BJ (cell line): Measurements from ENCODE around the gene ATXN1. TPM values are rescaled to one million over a fixed set of nuclear protein-coding genes. Genes with fewer than 3 reads are reported as not detected.

Experiments used
- CTCF ChIA-PET: fragments of 350-600 bp; formaldehyde crosslinking; extraction: SDS; loops from one replicate; lab custom pipeline; 2021; ENCODE audit warnings: antibody characterized with exemption, inconsistent platforms; lab: Yijun Ruan, JAX
- POLR2A ChIA-PET: fragments of 300-600 bp; sonication (Branson Sonifier 250); formaldehyde crosslinking; extraction: SDS; loops from one replicate; lab custom pipeline; 2021; ENCODE audit warnings: antibody characterized with exemption; lab: Charles Lee
- DNase-seq: peaks from one replicate; pipeline ENCODE4 v3.0.0-alpha.2; 2011; ENCODE audit warnings: low read depth
- H3K27me3 ChIP-seq: 2 replicates; pipeline ENCODE4 v1.6.0; 2011; ENCODE audit warnings: low read length; ENCODE audit not compliant: control insufficient read depth, insufficient read depth
- H3K36me3 ChIP-seq: 2 replicates; pipeline ENCODE4 v1.5.1; 2011; ENCODE audit warnings: low read length; ENCODE audit not compliant: control insufficient read depth, insufficient read depth
- H3K4me3 ChIP-seq: 2 replicates; pipeline ENCODE4 v1.5.1; 2011; ENCODE audit warnings: low read depth, mild to moderate bottlenecking, control low read depth, low read length
- polyA plus RNA-seq: library from polyadenylated mRNA; depleted of rRNA; stranded (reverse); fragments of >200 nt; gene quantifications from 2 replicates; pipeline ENCODE4 v1.2.3, GENCODE V29; 2011
- TF ChIP-seq, protein P1 (sequence below): IDR thresholded peaks from 2 replicates; pipeline ENCODE4 v1.5.1; 2011; ENCODE audit warnings: low read depth, mild to moderate bottlenecking, control low read depth, inconsistent platforms, low read length, moderate library complexity; ENCODE audit not compliant: insufficient read depth

Gene ATXN1
- polyA plus RNA-seq, 1 experiment = 60.2 TPM

DNA sequence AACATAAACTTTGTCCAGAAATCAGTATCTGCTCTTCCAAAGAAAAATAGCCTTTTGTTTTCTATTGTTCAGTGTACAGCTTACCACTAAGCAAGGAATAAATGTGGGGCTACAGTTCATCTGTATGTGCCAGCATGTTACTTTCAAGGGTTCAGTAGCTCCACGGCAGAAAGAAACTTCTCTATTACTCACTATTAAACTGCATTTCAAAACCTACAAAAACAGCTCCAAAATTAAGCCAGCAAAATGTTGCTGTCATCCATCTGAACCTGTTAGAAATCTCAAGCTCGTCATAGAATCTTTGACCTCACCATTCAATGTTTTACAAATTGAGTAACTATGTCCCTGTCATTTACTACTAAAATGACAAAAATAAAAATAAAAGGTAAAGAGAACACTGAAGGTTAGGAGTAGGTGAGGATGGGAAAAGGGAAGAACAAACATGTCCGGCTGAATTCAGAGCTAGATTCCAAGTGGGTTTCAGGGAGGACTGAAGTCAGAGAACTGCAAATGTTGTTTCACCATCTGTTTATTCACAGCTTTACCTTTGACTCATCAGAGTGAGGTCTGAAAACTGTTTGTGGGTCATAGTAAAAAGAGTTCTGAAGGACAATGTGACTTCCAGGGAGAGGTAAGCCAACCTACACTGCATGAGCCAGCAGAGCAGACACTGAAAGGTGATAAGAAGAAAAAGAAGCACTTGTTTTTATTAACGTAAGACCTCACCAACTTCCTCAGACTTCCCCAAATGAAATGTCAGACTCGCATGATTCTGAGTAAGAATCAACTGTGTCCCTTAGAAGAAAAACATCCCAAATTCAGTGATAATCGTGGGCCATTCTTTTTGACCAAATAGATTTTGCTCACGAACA lies 62.0 kb downstream of the ATXN1 start:
- ChIA-PET POLR2A (interaction anchor here (0.6 to 1.1 kb wide), 2 partner anchors 40 to 165 kb away, joined by 4 to 13 read pairs; no protein-coding TSS in a partner anchor), CTCF (interaction anchor here (0.6 to 1.4 kb wide), 4 partner anchors 11 to 60 kb away, joined by 3 read pairs; no protein-coding TSS in a partner anchor)
- Histone ChIP-seq H3K36me3 (no peaks in the 10 kb centered on the region; the same call in 1 of the 2 replicates), H3K27me3 (no peaks in the 10 kb centered on the region), H3K4me3 (no peak overlapping the region)
- TF ChIP-seq, protein P1, sequence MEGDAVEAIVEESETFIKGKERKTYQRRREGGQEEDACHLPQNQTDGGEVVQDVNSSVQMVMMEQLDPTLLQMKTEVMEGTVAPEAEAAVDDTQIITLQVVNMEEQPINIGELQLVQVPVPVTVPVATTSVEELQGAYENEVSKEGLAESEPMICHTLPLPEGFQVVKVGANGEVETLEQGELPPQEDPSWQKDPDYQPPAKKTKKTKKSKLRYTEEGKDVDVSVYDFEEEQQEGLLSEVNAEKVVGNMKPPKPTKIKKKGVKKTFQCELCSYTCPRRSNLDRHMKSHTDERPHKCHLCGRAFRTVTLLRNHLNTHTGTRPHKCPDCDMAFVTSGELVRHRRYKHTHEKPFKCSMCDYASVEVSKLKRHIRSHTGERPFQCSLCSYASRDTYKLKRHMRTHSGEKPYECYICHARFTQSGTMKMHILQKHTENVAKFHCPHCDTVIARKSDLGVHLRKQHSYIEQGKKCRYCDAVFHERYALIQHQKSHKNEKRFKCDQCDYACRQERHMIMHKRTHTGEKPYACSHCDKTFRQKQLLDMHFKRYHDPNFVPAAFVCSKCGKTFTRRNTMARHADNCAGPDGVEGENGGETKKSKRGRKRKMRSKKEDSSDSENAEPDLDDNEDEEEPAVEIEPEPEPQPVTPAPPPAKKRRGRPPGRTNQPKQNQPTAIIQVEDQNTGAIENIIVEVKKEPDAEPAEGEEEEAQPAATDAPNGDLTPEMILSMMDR = no peak
- DNase-seq = no peak

DNA sequence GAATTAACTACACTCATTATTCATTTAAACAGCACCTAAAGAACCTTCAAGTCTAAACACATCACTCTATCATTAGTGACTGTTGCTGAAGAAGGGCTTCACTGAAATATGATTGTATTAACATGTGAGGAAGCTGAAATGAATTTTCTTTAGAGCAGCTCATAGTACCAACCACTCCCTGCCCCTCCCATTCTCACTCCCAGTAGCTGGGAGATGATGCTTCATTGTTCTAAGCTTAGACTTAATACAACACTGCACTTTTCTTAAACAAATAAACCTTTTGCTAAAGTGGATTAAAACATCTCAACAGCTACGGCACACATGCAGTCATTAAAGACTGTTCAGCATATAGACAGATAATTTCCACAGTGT lies 63.1 kb downstream of the ATXN1 start:
- no peaks in the 10 kb centered on the region for H3K27me3 ChIP-seq
- POLR2A ChIA-PET = no interaction called here
- H3K36me3 ChIP-seq = no peaks in the 10 kb centered on the region; the same call in 1 of the 2 replicates
- H3K4me3 ChIP-seq = no peak overlapping the region
- TF ChIP-seq, protein P1 = no peak
- CTCF ChIA-PET = interaction anchor here (1.3 kb wide), 2 partner anchors 10 to 60 kb away, joined by 3 read pairs; no protein-coding TSS in a partner anchor
- DNase-seq = no peak

DNA sequence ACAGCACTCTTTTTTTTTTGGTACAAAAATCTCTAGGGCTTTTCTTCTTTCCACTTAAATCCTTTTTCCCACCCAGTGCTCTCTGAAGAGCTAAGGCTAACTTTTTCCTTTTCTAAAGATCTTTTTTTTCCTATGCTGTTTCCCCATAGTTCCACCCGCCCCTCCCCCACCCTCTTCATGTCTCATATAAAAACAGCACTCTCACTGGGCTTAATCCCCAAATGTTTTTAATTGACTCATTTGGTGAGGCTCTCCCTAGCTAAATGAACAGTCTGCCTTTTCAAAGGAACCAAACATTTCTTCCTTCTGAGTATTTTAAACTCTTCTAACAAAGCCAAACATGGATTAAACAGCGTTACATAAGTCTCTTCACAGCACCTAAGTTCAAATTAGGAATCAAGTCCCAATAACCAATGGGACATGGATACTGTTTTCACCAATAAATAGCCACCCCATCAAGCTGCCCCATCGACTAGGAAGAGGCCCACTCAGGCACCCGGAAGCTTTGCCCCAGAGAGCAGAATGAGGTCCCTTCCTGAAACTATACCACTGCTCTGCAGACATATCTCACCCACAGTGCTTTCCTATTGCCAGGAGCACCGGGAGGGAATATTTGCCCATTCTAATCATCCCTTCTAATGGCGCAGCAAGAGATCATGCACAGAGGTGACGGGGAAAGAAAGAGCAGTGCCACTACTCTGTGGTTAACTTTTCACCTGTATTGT lies 63.7 kb downstream of the ATXN1 start:
- no peaks in the 10 kb centered on the region for H3K27me3 ChIP-seq
- ChIA-PET POLR2A (no interaction called here), CTCF (interaction anchor here (1.5 kb wide), 1 partner anchor 366 kb away, joined by 4 read pairs; no protein-coding TSS in a partner anchor)
- DNase-seq = no peak
- TF ChIP-seq, protein P1 = no peak
- H3K36me3 ChIP-seq = no peaks in the 10 kb centered on the region; the same call in 1 of the 2 replicates
- no peak overlapping the region for H3K4me3 ChIP-seq

DNA sequence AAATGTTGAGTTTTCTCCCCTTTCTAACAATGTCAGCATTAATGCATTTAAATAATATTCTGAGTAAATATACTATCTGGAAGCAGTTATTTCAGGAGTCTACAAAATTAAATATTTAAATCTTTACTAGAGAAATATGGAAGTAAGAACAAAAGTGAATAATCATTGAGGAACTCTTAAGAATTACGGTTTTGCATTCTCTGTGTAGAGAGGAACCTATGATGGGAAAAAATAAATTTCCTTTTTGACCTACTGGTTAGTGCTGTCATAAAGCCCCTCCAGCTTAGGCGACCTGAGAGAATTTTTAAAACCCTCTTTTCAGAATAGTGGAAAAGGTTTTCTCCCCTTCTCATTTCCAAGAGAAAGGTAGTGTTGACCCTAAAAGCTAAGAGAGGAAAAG lies 64.8 kb downstream of the ATXN1 start:
- Histone ChIP-seq H3K36me3 (no peaks in the 10 kb centered on the region; the same call in 1 of the 2 replicates), H3K4me3 (no peak overlapping the region), H3K27me3 (no peaks in the 10 kb centered on the region)
- TF ChIP-seq, protein P1 = no peak
- ChIA-PET POLR2A (no interaction called here), CTCF (interaction anchor here (1.5 kb wide), 1 partner anchor 365 kb away, joined by 4 read pairs; no protein-coding TSS in a partner anchor)
- DNase-seq = no peak
